ENCODE data around the gene NECAB2. TPM values are rescaled to one million over a fixed set of nuclear protein-coding genes. Genes with fewer than 3 reads are reported as not detected.

The NECAB2 gene
- total RNA-seq, 1 donor from 2014 or later, result 1.2 TPM

DNA sequence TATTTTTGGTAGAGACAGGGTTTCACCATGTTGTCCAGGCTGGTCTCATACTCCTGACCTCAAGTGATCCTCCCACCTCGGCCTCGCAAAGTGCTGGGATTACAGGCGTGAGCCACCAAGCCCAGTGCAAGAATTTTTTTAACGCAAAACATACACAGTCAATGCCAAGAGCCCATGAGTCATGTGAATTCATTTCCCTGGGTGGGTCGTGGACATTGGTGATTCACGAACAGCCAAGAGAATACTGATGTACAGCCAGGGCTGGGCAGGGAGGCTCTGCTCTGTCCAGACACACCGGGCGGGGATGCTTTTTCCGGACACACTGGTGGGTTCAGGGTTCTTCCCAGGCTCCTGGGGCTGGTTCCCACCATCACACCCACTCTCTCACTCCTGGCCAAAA lies 56.8 kb downstream of the NECAB2 start:
- Mint-ChIP-seq H3K4me3 (ENCODE audit: unreplicated experiment) (no peak overlapping the region), H3K27ac (ENCODE audit: unreplicated experiment) (no peak overlapping the region), H3K36me3 (ENCODE audit: low read depth, unreplicated experiment) (peaks cover 5% of the 10 kb centered on the region), H3K9me3 (ENCODE audit: unreplicated experiment) (peaks cover 5% of the 10 kb centered on the region), H3K27me3 (ENCODE audit: unreplicated experiment) (peaks cover 11% of the 10 kb centered on the region), H3K4me1 (ENCODE audit: unreplicated experiment) (no peaks in the 10 kb centered on the region)
- TF ChIP-seq, protein P1, sequence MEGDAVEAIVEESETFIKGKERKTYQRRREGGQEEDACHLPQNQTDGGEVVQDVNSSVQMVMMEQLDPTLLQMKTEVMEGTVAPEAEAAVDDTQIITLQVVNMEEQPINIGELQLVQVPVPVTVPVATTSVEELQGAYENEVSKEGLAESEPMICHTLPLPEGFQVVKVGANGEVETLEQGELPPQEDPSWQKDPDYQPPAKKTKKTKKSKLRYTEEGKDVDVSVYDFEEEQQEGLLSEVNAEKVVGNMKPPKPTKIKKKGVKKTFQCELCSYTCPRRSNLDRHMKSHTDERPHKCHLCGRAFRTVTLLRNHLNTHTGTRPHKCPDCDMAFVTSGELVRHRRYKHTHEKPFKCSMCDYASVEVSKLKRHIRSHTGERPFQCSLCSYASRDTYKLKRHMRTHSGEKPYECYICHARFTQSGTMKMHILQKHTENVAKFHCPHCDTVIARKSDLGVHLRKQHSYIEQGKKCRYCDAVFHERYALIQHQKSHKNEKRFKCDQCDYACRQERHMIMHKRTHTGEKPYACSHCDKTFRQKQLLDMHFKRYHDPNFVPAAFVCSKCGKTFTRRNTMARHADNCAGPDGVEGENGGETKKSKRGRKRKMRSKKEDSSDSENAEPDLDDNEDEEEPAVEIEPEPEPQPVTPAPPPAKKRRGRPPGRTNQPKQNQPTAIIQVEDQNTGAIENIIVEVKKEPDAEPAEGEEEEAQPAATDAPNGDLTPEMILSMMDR (IDR thresholded peaks at IDR 0.05; ENCODE audit: unreplicated experiment), result no peak
- no peak for DNase-seq (ENCODE audit: low spot score)

DNA sequence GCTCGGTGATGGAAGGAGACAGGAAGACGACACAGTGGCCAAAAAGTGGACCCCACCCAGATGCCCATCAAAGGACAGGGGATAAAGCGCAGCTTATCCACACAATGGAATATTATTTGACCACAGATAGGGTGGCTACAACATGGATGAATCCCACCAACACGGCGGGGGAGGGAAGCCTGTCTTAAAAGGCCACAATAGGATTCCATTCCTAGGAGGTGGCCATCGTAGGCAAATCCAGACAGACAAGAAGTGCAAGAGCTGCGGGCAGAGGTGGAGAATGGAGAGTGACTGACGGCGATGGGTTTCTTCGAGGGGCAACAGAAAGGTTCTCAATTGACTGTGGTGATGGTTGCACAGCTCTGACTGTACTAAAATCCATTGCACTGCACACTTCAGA lies 58.6 kb downstream of the NECAB2 start:
- DNase-seq (ENCODE audit: low spot score), result no peak
- Mint-ChIP-seq H3K36me3 (ENCODE audit: low read depth, unreplicated experiment) (peaks cover 2% of the 10 kb centered on the region), H3K27ac (ENCODE audit: unreplicated experiment) (no peak overlapping the region), H3K9me3 (ENCODE audit: unreplicated experiment) (peaks cover 2% of the 10 kb centered on the region), H3K4me3 (ENCODE audit: unreplicated experiment) (no peak overlapping the region), H3K27me3 (ENCODE audit: unreplicated experiment) (peaks cover 11% of the 10 kb centered on the region), H3K4me1 (ENCODE audit: unreplicated experiment) (no peaks in the 10 kb centered on the region)
- TF ChIP-seq, protein P1 (IDR thresholded peaks at IDR 0.05; ENCODE audit: unreplicated experiment), result no peak

DNA sequence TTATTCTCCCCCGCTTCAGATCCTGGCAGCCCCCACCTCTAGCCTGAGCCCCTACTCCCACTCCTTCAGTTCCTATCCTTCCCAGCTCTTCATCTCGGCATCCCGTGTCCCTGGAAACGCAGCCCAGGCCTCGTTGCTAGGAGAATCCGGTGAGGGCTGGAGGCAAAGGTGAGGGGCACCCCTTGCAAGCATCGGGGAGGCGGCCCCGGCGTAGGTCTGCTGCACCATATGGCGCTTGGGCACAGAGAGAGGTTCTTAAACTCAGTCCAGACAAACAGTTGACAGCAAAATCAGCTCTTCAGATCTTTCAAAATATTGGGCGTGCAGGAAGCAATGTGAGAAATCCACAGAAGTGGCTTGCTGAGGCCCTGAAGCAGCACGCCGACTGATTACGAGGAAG lies 59.6 kb downstream of the NECAB2 start:
- H3K4me3 Mint-ChIP-seq (ENCODE audit: unreplicated experiment), result no peak overlapping the region
- H3K27ac Mint-ChIP-seq (ENCODE audit: unreplicated experiment), result no peak overlapping the region
- no peak for DNase-seq (ENCODE audit: low spot score)
- no peaks in the 10 kb centered on the region for H3K4me1 Mint-ChIP-seq (ENCODE audit: unreplicated experiment)
- no peaks in the 10 kb centered on the region for H3K9me3 Mint-ChIP-seq (ENCODE audit: unreplicated experiment)
- no peaks in the 10 kb centered on the region for H3K36me3 Mint-ChIP-seq (ENCODE audit: low read depth, unreplicated experiment)
- peaks cover 9% of the 10 kb centered on the region for H3K27me3 Mint-ChIP-seq (ENCODE audit: unreplicated experiment)
- TF ChIP-seq, protein P1 (IDR thresholded peaks at IDR 0.05; ENCODE audit: unreplicated experiment), result no peak

DNA sequence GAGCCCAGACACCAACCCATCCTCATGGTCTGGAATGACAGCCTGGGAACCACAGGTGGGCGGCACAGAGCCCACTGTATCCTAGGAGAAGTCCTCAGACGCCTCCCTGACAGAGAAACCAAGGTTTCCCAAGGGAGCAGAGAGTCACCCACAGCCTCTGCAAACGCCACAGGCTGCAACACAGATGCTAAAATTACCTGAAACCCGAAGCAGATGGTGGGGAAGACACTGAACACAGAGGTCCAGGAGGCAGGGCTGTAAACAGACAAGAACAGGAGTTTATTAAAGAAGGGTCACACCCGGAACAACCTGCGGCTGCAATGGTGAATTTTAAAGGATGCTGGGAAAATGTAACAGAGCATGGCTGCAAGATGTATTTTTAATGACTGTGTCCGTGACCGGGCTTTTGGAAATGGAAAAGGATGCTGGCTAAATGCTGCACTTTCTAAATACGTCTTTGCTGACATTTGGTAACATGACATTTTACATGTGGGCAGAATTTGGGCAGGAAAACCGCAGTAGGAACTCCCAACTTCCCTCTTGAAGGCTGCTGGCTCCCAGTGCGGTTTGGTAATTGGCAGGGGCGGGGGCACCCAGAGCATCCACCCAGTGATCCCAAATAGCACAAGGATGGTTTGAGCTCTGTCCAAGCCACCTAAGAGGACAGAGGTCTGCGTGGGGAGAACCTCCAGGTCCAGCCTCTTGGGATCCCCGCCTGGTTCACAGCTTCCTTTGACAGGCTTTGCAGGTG lies 61.4 kb downstream of the NECAB2 start:
- Mint-ChIP-seq H3K27ac (ENCODE audit: unreplicated experiment) (no peak overlapping the region), H3K9me3 (ENCODE audit: unreplicated experiment) (no peaks in the 10 kb centered on the region), H3K4me1 (ENCODE audit: unreplicated experiment) (peaks cover 3% of the 10 kb centered on the region), H3K4me3 (ENCODE audit: unreplicated experiment) (no peak overlapping the region), H3K27me3 (ENCODE audit: unreplicated experiment) (peaks cover 9% of the 10 kb centered on the region), H3K36me3 (ENCODE audit: low read depth, unreplicated experiment) (no peaks in the 10 kb centered on the region)
- no peak for DNase-seq (ENCODE audit: low spot score)
- TF ChIP-seq, protein P1 (IDR thresholded peaks at IDR 0.05; ENCODE audit: unreplicated experiment), result no peak

DNA sequence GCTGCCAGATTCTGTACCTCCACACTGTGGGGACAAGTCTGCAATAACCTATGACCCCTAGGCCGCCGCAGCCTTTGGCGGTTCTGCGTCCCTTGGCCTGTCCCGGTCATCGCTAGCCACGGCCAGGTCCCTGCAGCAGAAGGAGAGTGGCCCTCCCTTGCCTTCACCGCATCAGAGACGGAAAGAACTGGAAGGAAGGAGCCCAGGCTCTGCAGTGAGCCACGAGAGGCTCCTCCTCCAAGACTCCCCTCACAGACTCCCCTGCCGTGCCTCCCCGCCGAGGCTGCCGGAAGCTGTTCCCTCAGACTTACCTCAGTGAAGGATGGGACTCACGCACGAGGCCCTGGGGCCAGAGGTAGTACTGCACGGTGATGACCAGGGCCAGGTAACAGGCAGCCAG lies 63.5 kb downstream of the NECAB2 start:
- Mint-ChIP-seq H3K4me3 (ENCODE audit: unreplicated experiment) (no peak overlapping the region), H3K4me1 (ENCODE audit: unreplicated experiment) (peaks cover 3% of the 10 kb centered on the region), H3K27ac (ENCODE audit: unreplicated experiment) (no peak overlapping the region), H3K9me3 (ENCODE audit: unreplicated experiment) (no peaks in the 10 kb centered on the region), H3K36me3 (ENCODE audit: low read depth, unreplicated experiment) (no peaks in the 10 kb centered on the region), H3K27me3 (ENCODE audit: unreplicated experiment) (peaks cover 5% of the 10 kb centered on the region)
- TF ChIP-seq, protein P1 (IDR thresholded peaks at IDR 0.05; ENCODE audit: unreplicated experiment), result no peak
- no peak for DNase-seq (ENCODE audit: low spot score)
